DLD1 (cell line): Measurements from ENCODE around the gene RHBDD1.
"Not testable (repeated sequence)": the region's sequence is repeated elsewhere in the genome, so short reads cannot be mapped to it uniquely, and the experiment has no call there.

Experiments
- in situ Hi-C: cut with HindIII; loops from 2 replicates; pipeline ENCODE4 v1.10.0; 2017; ENCODE audit warnings: low sequenced_read_pairs

The RHBDD1 gene

DNA sequence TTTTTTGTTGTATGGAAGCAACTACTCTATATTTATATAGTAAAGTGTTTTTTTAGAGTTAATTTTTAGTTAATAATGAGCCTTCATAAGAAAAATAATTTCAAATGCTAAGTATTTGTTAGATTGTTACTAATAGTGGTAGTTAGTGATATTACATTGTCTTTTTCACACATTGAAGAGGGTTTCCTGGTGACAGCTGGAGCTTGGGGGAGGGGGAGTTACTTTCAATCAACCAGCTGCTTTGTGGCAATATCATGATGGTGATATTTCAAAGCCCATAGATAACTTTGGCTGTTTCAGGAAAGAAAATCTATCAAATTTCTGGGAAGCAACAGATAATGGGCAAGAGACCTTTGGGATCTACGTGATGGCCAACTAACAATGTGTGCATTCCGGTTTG is 4.1 kb downstream of the RHBDD1 start:
- in situ Hi-C loops: no loop called here

GRCh38 chr2:226843001-226843400 is 7.1 kb downstream of the RHBDD1 start:
- in situ Hi-C loops: not testable (repeated sequence)

GRCh38 chr2:226845386-226846116 is 9.7 kb downstream of the RHBDD1 start:
- in situ Hi-C loops: no loop called here

DNA sequence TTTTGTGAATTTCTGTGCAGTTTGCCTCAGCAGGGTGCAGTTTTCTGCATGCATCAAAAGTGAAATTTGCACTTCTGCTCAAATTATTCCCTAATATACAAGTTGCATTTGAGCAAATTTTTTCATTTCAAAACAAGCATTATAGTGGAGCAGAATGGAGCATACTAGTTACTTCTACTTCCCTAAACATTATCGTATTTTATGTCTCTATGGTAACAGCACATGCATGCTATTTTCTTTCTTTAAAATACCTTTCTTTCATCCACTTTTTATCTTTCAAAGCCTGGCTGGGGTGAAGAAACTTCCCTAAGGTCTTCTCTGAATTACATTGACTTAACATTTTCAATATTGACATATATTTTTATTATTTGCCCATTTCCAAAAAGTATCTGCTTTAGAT is 11.2 kb downstream of the RHBDD1 start:
- in situ Hi-C loops: no loop called here

- in situ Hi-C loops: no loop called here
Measured at GRCh38 chr2:226847511-226847910, 11.7 kb downstream of the RHBDD1 start.

DNA sequence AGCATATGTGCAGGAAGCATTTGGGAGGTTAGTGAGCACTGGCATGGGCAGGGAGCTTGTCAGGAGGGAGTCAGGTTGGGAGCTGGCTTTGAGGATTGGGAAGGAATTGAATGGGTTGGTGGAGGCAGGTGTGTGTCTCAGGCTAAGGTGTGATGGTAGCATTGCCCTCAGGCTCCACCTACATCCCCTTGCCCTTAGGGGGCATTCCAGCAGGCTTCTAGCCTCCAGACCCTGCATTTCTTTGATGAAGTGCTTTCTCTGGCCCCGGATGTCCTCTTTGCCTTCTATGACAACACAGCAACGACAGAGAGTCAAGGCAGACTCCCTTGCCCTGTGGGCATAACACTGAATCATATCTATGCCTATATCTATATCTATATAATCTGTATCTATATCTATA is 13.5 kb downstream of the RHBDD1 start:
- in situ Hi-C loops: no loop called here

DNA sequence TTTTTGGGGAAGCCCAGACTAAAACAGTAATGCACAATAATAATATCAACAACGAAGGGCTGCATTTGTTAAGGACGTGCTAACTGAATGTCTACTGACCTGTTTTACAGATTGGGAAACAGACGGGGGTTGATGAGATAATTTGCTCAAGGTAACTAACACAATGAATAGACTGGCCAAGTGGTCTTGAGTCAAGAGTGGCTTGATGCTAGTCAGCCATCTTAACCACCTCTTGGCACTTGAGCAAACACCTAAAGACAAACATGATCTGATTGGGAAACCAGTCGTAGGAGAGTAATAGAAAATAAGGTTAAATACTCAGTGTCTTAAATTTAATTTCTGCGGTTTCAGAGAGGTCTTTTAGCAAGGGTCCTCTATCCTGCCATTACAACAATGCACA is 14.2 kb downstream of the RHBDD1 start:
- in situ Hi-C loops: no loop called here

DNA sequence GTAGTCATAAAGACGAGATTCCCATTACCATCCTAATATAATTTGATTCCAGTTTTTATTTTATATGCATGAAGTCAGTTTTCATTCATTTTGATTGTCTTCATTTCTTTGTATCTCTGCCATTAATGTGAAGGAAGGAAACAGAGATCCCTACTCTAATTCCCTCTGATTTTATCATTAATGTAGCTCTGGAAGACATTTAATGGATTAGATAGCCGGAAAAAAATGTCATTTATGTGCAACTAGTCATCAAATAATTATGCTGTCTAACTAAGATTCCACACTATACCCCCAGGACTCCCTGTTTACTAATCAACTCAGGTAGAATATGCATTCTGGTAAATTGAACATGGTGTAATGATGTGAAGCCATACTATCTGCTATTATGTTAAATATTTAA is 19.9 kb downstream of the RHBDD1 start:
- in situ Hi-C loops: no loop called here

- in situ Hi-C loops: no loop called here
Measured at GRCh38 chr2:226860087-226860486, 24.2 kb downstream of the RHBDD1 start.

GRCh38 chr2:226862623-226863022 is 26.8 kb downstream of the RHBDD1 start:
- in situ Hi-C loops: no loop called here

- in situ Hi-C loops: no loop called here
Measured at GRCh38 chr2:226865273-226865672, 29.4 kb downstream of the RHBDD1 start.

DNA sequence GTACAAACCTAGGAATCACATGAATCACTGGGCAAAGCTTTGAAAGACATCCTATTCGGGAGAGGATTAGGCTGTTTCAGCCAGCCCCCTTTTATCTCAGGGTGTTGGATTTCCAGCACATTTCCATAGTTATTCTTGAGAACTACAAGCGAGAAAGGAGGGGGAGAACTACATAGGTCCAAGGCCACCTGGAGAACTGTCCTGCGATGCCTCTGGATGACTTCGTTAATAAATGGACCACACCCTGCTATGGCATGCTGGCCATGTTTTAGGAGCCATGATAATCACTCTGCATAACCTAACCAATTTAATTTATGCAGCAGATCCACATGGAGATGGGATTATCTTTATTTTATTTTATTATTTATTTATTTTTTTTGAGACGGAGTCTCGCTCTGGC is 29.9 kb downstream of the RHBDD1 start:
- in situ Hi-C loops: no loop called here

DNA sequence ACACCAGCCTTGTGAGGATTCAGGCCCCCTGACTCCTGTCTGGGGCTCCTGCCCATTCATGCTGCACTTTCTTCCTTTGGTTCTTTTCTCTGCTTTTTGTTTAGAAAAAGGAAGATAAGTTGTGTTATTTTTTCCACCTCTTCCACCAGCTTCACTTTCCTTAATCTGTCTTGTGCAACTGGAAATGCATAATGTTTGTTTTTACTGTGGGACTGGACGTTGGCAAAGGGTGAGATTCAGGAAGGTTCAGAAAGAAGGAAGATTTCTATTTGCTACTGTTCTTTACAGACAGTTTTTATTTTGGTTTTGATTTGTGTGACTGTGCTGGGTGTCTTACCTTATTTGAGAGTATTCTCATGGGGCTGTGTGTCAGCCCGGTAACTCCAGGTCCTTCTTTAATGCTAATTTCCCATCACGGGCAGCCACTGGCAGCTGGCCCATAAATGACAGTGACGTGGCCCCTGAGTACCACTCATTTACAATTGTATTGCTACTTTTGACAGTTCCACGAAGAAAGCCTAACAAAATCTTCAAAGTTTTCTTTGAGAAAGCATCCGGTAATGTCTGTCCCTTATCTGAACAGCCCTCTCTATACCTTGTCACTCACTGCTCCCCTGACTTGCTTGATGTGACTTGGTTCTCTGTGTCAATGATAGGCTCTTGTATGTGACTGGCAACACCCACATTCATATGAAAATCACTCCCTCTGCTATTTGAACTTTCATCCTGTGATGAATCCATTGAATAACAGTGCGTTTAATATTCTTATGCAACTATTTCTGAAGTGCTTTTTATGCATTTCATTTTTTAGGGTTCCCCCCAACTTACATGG is 32.7 kb downstream of the RHBDD1 start:
- in situ Hi-C loops: no loop called here

DNA sequence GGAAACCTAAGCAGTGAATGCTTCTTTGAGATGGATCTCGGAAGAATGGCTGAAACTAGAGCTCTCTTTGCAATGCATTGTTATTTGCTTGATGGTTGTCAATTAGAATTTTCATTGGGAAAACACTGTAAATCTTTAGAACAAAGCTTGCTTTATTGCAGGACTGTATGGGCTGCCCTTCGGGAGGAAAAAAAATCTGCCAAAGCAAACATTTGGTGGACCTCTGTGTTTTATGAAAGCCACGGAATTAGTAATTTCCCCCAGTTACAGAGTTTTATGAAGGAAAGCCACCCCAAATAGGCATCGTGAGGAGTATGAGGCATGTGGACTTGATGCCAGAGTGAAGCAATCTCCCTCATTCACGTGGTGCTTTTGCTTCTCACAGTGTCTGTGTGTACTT is 33.5 kb downstream of the RHBDD1 start:
- in situ Hi-C loops: no loop called here

DNA sequence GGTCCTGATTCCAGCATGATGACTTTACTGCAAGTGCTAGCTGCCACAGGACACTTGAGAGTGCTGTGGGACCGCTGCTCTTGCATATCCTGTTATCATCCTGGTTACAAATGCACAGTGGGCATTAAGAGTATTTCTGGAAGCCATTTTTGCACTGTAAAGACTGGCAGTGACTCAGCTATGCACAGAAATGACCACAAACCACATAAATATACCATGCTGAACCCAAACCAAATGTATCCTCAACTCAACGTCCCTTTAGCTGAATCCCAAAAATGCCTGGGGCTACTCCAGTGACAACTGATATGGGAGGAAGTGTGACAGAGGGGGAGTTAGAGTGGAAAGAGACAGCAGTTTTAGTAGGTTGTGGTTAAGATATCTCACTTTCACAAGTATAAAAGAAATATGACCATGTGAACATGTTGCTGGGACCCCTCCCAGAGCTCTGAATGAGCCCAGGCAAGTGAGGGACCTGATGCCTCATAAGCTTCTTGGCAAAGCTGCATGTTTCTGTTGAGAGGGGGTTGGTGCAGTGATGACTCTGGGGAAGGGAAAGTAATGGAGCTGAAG is 37.3 kb downstream of the RHBDD1 start:
- in situ Hi-C loops: no loop called here

DNA sequence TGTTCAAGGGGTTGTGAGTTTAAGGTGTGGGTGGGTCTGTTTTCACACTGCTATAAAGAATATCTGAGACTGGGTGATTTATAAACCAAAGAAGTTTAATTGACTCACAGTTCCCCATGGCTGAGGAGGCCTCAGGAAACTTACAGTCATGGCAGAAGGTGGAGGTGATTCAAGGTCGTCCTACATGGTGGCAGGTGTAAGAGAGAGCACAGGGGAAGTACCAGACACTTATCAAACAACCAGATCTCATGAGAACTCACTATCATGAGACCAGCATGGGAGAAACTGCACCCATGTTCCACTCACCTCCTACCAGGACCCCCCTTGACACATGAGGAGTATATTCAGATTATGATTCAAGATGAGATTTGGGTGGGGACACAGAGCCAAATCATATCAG is 38.0 kb downstream of the RHBDD1 start:
- in situ Hi-C loops: no loop called here

GRCh38 chr2:226874749-226875148 is 38.9 kb downstream of the RHBDD1 start:
- in situ Hi-C loops: no loop called here

- in situ Hi-C loops: no loop called here
Measured at GRCh38 chr2:226875438-226876225, 39.8 kb downstream of the RHBDD1 start.

DNA sequence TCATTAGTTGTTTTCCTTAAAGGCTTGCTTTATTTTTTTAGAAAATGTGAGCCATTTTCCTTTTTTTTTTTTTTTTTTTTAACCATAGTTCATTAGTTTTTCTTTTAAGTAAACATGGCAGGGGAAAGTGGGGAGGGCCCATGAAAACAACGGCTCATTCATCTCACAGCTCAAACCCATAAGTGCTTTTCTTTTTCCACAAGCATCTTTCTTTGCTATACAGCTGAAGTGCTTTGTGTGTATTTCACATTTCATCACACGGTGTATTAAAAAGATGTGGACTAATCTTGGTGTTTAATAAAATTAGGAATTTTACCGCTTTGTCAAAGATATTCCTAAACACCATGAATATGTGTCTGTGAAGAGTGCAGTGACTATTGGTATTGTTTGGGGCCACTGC is 41.6 kb downstream of the RHBDD1 start:
- in situ Hi-C loops: no loop called here

DNA sequence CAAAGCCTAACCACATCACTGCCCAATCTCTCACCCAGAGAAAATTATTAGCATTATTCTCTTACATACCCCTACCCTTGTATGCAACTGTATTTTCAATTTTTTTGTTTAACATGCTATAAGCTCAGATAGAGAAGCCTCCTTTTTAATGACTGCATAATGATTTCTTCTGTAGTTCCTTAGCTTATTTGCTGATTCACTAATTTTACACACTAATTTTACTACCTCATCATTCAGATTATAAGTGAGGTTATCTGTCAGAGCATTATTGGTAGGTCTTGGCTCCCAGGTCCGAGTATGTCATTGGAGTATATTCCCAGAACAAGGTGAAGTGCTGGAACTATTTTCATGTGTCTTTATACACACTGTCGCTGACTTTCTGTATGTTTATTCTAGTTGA is 45.4 kb downstream of the RHBDD1 start:
- in situ Hi-C loops: no loop called here

DNA sequence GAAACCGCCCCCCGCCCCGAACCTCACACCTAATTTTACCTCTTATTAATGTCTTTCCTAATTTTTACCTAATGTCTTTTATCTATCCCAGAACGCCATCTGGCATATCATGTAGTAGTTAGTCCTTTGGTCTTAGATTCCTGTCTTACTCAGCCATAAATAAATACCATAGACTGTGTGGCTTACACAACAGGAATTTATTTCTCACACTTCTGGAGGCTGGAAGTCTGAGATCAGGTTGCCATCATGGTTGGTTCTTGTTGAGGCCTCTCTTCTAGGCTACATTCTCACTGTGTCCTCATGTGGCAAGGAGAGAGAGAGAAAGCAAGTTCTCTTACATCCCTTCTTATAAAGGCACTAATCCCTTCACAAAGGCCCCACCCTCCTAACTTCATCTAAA is 46.8 kb downstream of the RHBDD1 start:
- in situ Hi-C loops: no loop called here
